HG03025 (cell line): Measurements from ENCODE around the gene C4A.
"Not testable (repeated sequence)": the region's sequence is repeated elsewhere in the genome, so short reads cannot be mapped to it uniquely, and the experiment has no call there.

Experiments
- ATAC-seq: cut with Tn5 transposase; IDR thresholded peaks from one replicate; pipeline ENCODE4 v1.9.1; 2021; ENCODE audit warnings: mild to moderate bottlenecking, moderate library complexity; ENCODE audit not compliant: unreplicated experiment, low FRiP score

The C4A gene

DNA sequence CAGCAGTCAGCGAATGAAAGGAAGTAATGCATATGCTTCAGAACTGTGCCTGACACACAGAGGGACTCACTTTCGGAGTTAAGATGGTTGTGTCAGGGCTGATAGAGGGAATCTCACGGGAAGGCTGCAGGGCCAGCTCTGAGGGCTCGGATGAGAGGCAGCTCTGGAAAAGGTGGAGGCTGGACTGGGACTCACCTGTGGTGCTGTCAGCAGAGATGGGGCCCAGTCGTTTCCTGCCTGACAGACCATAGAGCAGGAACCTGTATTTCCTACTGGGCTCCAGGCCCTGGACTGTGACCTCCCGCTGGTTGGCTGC lies 65.6 kb downstream of the C4A start:
- no peak for ATAC-seq

DNA sequence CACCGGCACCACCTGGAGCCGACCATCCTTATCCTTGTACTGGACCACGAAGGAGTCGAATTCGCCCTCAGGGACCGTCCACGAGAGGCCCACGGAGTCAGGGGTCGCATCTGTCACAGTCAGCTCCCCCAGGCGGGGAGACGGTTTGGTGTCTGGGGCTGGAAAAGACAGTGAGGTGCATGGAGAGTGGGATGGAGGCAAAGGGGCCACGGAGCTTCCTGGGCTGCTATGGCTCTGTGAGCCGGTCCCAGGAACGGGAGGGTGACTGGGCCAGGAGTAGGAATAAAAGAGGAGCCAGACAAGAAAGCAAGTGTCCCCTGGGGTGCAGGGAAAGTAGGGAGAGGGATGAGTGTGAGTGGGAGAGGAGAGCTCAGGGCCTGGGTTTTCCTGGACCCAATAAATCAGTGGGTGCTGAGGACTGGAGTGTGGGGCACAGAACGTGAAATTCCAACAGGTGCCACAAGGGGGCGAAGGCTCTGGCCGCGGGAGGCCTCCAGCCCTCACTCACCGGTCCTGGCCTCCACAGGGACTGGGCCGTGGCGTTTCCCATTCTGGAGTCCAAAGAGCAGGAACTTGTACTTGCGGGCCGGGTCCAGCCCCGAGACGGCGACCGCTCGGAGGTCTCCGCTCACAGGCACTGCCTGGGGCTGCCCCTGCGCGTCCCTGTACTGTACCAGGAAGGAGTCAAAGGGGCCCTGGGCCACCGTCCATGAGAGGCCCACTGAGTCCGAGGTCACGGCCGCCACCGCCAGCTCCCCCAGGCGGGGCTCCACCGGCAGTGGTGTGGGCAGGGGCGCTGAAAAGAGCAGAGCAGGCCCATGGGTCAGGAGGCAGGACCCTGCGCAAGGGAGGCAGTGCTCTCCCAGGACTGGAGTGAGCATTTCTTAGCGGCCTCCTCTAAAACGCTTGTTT lies 66.3 kb downstream of the C4A start:
- ATAC-seq: no peak

DNA sequence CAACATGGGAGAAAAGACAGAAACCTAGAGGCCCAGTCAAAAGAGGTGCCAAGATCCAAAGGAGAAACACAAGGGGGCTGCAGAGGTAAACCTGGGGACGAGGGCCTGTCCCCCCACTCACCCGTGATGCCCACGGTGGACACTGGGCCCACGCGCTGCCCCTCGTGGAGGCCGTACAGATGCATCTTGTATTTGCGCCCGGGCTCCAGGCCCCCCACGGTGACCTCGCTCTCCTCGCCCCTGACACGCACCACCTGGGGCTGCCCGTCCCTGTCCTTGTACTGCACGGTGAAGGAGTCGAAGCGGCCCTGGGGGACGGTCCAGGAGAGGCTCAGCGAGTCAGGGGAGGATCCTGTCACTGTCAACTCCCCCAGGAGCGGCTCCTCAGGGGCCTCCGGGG lies 67.3 kb downstream of the C4A start:
- ATAC-seq: not testable (repeated sequence)

DNA sequence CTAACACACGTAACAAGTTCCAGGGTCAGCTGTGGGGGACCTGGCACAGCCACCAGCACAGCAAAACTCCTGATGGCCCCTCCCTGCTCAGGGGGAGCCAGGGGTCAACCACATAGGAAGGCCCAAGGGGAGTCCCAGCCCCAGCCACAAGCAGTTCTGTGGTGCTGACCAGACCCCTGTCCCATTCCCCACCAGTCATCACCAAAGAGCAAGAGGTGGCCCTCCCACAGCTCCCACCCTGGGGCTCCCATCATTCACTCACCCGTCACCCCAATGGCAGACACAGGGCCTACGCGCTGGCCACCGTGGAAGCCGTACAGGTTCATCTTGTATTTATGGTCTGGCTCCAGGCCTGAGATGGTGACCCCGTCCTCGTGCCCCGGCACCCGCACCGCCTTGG lies 67.9 kb downstream of the C4A start:
- not testable (repeated sequence) for ATAC-seq

DNA sequence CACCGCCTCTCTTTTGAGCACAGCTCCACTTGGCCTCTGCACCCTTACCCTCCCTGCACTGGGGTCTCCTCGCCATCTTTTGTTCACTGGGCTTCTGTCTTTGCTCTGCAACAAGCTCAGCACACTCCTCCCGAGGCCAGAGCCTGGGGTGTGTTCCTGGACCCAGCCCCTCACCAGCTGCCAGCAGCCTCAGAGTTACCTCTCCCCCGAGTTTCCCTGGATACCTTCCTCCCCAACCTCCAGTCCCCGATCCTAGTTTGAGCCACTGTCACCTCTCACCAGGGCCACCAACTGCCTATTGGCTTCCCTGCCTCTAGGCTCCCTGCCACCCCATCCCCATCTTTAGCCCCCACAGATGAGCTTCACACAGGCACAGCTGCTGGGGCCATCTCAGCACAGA lies 68.7 kb downstream of the C4A start:
- ATAC-seq: no peak
